Activated CD8-positive, alpha-beta memory T cell treated with anti-CD3 and anti-CD28 coated beads for 24 hours (primary cell): Measurements from ENCODE around the gene SUSD3.
A peak's percentile ranks its signal among the peaks of the same experiment; 100 is the strongest.

Experiments used
- DNase-seq: peaks from one replicate; pipeline ENCODE4 v3.0.0-alpha.2; 2020

SUSD3 gene

GRCh38 chr9:93053781-93054331 is 4.6 kb upstream of the SUSD3 start:
- no peak for DNase-seq

- DNase-seq = no peak
Measured at GRCh38 chr9:93054758-93055704, 3.5 kb upstream of the SUSD3 start.

DNA sequence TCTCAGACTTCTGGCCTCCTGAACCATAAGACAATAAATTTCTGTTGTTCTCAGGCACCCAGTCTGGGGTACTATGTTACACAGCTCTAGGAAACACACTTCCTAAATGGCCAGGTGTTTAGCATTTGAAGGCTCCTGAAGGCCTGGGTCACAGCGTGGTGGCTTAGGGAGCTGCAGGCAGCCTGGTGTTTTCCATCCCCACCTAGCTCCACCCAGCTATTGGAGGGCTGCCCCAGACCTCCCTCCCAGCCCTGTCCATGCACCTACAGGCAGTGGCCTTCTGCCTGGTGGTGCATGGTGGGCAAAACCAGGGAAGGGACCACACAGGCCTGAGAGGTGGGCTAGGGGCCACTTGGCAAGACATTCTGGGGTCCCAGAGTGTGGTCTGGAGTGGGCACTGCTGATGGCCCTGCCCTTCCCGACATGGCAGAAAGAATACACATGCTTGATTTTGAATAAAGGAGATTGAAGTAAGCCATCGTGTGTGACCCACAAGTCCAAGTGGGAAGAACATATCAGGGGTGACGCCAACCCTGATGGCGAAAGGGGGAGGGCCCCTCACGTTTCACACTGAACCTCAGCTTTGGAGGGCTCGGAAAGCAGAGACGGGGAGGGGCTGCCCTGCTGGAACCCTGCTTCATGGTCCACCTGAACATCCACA is 1.3 kb upstream of the SUSD3 start:
- DNase-seq = no peak

GRCh38 chr9:93057703-93058354 is 672 bp upstream of the SUSD3 start:
- DNase-seq = peak; percentile 66

GRCh38 chr9:93059011-93059714 is 662 bp downstream of the SUSD3 start:
- DNase-seq = peak; percentile 77

- peak; percentile 69 for DNase-seq
Measured at GRCh38 chr9:93059715-93060578, 1.4 kb downstream of the SUSD3 start.

DNA sequence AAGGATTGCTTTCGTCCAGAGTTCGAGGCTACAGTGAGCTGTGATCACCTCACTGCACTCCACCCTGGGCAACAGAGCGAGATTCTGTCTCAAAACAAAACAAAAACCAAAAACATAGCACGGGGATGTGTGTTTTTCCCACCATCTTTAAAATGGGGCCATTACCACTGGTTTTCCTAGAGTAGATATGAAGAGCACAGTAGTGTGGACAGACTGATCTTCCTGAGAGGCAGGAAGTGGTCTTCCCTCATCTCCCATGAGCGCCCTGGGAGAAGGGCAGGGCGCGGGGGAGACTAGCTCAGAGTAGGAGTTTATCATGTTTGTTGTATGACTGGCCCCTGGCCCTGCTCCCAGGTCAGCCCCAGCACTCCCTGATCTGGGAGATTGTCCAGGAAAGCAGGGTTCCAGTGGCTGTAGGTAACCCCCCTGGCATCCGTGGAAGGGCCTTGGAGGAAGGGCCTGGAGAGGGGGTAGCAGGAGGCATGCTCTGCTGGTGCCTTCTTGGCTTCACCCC is 2.3 kb downstream of the SUSD3 start:
- peak; percentile 66 for DNase-seq

DNA sequence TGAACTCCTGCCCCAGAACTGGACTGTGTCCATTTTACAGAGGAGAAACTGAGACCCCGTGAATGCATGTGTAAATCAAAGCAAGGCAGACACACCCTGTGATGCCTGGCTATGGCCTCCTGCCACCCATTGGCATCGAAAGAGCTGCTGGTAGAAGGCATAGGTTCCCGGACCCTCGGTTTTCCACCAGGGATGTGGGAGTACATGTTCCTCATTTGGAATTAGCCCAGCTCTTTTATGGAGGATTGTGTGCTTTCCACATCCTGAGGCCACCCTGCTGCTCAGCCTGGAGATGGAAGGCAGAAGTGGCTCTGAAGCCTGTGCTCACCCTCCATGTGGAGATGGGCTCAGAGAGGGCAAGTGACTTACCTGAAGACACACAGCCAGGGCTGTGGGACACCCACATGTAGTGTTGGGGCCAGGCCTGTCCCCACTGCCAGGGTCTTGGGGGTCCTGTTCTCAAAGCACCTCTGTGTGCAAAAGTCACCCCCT is 2.8 kb downstream of the SUSD3 start:
- peak; percentile 66 for DNase-seq

- DNase-seq = peak; percentile 67
Measured at GRCh38 chr9:93061791-93062763, 3.6 kb downstream of the SUSD3 start.

DNA sequence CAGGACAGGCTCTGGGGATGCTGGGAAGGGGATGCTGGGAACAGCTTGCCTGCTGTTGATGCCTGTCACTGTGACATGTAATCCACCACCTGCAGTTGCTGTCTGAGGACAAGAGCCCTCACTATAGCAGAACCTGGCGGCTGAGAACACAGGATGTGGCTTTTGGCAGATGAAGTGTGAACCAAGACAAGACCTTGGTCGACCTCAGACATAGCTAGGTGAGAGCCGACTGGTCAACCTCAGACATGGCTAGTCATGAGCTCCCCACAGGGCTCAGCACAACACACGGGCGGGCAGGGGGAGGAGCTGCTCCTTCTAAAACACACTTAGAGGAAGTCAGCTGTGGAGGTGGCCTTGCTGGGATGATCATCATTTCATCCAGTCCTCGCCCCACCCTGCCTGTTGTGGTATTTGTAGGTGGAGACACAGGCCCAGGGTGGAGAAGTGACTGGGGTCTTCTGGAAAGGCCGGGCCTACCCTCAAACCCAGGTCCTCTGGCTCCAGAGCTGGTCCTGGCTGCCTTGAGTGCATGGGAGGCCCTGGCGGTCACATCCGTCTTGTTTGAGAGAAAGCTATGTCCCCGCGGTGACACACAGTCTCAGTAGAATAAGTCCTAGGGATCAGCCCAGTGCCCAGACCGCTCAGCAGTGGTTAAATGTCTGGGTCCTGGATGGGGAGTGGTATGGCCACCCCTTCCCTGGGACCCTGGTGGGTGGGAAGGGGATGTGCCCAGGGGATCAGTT is 6.1 kb downstream of the SUSD3 start:
- peak; percentile 90 for DNase-seq

DNA sequence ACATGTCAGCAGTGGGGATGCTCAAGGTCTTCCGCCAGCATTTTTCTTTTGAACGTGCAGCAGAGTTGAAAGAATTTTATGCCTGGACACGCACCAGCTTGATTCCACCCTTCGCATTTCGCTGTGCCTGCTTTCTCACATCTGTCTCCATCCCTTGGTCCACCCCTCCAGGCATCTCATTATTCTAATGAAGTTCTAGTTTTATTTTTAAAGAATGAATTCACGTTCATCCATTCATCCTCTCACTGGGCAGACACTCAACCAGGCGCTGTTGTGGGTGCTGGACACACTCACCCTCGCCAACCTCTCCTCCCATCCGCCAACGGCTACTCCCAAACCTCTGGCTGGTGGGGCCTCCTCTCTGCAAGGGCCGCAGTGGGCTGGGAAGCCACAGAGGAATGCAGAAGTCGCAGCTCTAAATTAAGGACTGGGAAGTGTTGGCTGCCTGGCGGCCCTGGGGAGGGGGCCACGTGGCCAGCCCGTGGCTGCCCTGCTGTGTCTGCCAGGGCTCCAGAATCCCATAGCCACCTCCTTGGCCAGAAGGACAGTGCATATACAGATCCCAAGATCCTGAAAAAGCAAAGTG is 6.7 kb downstream of the SUSD3 start:
- no peak for DNase-seq

DNA sequence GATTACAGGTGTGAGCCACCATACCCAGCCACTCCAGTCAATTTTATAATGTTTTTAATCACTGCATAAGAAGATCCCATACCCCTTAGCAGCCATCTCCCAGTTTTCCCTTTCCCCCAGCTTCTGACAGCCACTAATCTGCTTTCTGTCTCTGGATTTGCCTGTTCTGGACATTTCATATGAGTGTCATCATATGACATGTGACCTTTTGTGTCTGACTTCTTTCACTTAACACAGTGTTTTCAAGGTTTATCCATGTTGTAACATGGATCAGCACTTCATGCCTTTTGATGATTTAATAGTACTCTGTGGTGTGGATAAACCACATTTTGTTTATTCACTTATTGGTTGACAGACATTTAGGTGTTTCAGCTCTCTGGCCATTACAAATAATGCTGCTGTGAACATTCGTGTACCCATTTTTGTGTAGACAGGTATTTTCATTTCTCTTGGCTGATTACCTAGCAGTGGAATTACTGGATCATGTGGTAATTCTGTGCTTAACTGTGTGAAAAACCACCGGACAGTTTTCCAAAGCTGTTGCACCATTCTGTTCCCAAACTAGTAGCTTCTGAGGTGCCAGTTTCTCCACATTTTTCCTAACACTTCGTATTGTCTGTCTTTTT is 8.6 kb downstream of the SUSD3 start:
- DNase-seq = no peak

DNA sequence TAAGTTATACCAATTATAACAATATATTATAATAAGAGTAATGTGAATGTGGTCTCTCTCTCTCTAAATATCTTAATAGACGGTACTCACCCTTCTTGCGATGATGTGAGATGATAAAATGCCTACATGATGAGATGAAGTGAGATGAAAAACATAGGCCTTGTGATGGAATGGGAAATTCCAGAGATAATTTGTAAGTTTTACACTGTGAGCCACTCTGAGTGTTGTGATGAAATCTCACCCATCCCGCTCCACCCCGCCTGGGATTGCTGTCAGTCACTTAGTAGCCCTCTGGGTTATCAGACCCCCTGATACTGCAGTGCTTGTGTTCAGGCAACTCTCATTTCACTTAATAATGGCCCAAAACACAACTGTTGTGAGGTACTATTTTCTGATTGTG is 10.5 kb downstream of the SUSD3 start:
- DNase-seq = no peak

DNA sequence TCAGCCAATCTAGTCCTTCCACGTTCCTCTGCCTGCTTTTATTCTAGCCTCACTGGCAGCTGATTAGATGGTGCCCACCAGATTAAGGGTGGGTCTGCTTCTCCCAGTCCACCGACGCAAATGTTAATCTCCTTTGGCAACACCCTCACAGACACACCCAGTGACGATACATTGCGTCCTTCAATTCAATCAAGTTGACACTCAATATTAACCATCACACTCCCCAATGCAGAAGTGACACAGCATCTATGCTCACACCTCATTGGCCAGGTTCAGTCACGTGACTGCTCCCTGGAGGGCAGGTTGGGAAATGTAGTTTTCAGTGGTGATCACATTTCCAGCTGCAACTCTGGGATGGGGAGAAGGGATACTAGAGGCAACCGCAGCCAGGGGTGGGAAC is 13.0 kb downstream of the SUSD3 start:
- no peak for DNase-seq

- DNase-seq = peak; percentile 76
Measured at GRCh38 chr9:93072383-93072795, 13.9 kb downstream of the SUSD3 start.

DNA sequence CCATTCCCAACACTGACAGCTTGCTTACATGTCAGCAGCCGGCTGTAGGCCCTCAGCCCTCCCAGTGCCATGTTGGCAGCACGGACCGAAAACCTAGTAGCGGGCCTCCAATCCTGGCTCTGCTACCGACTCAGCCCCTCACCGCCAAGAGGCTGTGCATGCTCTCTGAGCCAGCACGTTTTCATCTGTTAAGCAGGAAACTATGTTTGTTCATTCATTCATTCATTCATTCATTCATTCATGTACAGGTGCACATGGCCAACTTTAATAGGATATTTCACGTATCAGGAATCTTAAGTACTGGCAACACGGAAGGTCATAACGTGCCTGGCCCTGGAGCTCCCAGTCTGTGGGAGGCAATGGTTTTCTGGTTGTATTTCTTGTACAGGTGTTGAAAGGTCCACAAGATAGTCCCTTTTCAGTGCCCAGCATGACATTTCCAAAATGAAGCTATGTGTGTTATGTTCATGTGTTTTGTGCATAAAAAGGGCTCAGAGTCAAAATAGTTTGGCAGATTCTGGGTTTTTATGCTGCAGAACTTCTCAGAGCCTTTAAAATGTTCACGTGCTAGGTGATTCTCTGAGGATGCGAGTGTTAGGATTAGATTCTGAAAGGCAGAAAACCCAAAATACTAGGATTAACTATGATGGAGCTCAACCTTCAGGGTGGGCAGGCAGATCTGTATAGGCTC is 17.7 kb downstream of the SUSD3 start:
- DNase-seq = no peak

GRCh38 chr9:93076792-93077128 is 18.3 kb downstream of the SUSD3 start:
- no peak for DNase-seq

- DNase-seq = no peak
Measured at GRCh38 chr9:93077367-93077766, 18.9 kb downstream of the SUSD3 start.
